OCI-LY1 (cell line): ENCODE measurements around the gene GNG8.

ENCODE experiments used
- H2AFZ ChIP-seq: fragments of 200-600 bp; sonication (generic), shearing (Covaris generic); 2 replicates; pipeline ENCODE4 v1.6.0; 2014; ENCODE audit warnings: antibody characterized with exemption, mild to moderate bottlenecking, low read length
- H3F3A ChIP-seq: fragments of 200-600 bp; sonication (generic), shearing (Covaris generic); 2 replicates; pipeline ENCODE4 v1.6.0; 2014; ENCODE audit warnings: mild to moderate bottlenecking, antibody characterized with exemption, low read length, moderate library complexity; ENCODE audit not compliant: insufficient read depth
- H3K27ac ChIP-seq: fragments of 200-600 bp; sonication (generic); 2 replicates; pipeline ENCODE4 v1.5.1; 2014; ENCODE audit warnings: low read length, mixed run types, mild to moderate bottlenecking, low read depth; ENCODE audit not compliant: poor library complexity, severe bottlenecking
- H3K27me3 ChIP-seq: fragments of 200-600 bp; sonication (generic); 2 replicates; pipeline ENCODE4 v1.6.0; 2014; ENCODE audit warnings: antibody characterized with exemption, mild to moderate bottlenecking, low read length, moderate library complexity; ENCODE audit not compliant: insufficient read depth
- H3K36me3 ChIP-seq: fragments of 200-600 bp; sonication (generic); 2 replicates; pipeline ENCODE4 v1.6.1; 2014; ENCODE audit warnings: mild to moderate bottlenecking, antibody characterized with exemption, low read length, moderate library complexity, mixed read lengths; ENCODE audit not compliant: insufficient read depth
- H3K4me1 ChIP-seq: fragments of 200-600 bp; sonication (generic); 2 replicates; pipeline ENCODE4 v1.5.1; 2014; ENCODE audit warnings: mild to moderate bottlenecking, low read length, moderate library complexity; ENCODE audit not compliant: insufficient read depth, severe bottlenecking
- H3K4me2 ChIP-seq: fragments of 200-600 bp; sonication (generic), shearing (Covaris generic); 2 replicates; pipeline ENCODE4 v1.6.1; 2014; ENCODE audit warnings: low read length
- H3K4me3 ChIP-seq: fragments of 200-600 bp; sonication (generic); 2 replicates; pipeline ENCODE4 v1.5.1; 2014; ENCODE audit warnings: low read length, low read depth, mild to moderate bottlenecking, mixed read lengths; ENCODE audit not compliant: poor library complexity, severe bottlenecking
- H3K79me2 ChIP-seq: fragments of 200-600 bp; shearing (Covaris generic); 2 replicates; pipeline ENCODE4 v1.6.1; 2016; ENCODE audit warnings: mixed run types, low read length, mixed read lengths; ENCODE audit not compliant: insufficient read depth
- H3K9ac ChIP-seq: fragments of 200-600 bp; sonication (generic), shearing (Covaris generic); 2 replicates; pipeline ENCODE4 v1.6.1; 2014; ENCODE audit warnings: mild to moderate bottlenecking, low read length, mixed read lengths
- H3K9me2 ChIP-seq: fragments of 200-600 bp; sonication (generic), shearing (Covaris generic); 2 replicates; pipeline ENCODE4 v1.6.1; 2014; ENCODE audit warnings: low read depth, mild to moderate bottlenecking, low read length, mixed read lengths
- H3K9me3 ChIP-seq: fragments of 200-600 bp; shearing (Covaris generic); 2 replicates; pipeline ENCODE4 v1.6.1; 2014; ENCODE audit warnings: low read length, mixed read lengths
- H4K20me1 ChIP-seq: fragments of 200-600 bp; sonication (generic), shearing (Covaris generic); 2 replicates; pipeline ENCODE4 v1.6.0; 2016; ENCODE audit warnings: mild to moderate bottlenecking, low read length; ENCODE audit not compliant: insufficient read depth
- EZH2 ChIP-seq: fragments of 200-600 bp; sonication (generic), shearing (Covaris generic); IDR thresholded peaks from 2 replicates; pipeline ENCODE4 v1.8.0; 2017; ENCODE audit warnings: borderline replicate concordance, mixed run types, mild to moderate bottlenecking, antibody characterized with exemption, low read length, moderate library complexity, mixed read lengths
- TF ChIP-seq, protein P1 (sequence below): fragments of 200-600 bp; sonication (generic), shearing (Covaris generic); IDR thresholded peaks from 2 replicates; pipeline ENCODE4 v1.5.1; 2017; ENCODE audit warnings: mild to moderate bottlenecking, antibody characterized with exemption, low read length, moderate library complexity, mixed read lengths

Gene GNG8

DNA sequence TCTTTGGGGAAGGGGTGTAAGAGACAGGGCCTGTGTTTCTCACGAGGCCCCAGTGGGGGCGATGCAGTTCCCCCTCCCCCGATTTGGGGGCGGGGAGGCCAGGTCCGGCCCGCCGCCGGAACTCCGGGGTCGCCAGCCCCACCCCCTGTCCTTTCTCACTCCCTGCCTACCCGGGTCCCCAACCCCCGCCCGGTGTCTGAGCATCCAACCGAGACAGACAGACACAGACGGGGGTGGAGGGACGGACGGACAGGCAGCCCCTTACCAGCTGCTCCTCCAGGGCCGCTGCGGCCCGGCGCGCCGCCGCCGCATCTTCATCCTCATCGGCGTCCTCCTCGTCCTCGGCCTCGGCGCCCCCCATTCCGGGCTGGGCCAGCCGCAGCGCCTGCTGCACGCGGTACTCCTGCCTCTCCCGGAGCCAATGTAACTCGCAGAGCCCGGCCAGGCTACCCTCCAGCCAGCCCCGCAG lies 24.6 kb upstream of the GNG8 start:
- peak overlapping the region; percentile 32; the same call in 1 of the 2 replicates for H3K9ac ChIP-seq
- no peaks in the 10 kb centered on the region for H3K79me2 ChIP-seq
- peak overlapping the region; percentile 60 for H3K4me3 ChIP-seq
- peak overlapping the region; percentile 69 for H3K4me2 ChIP-seq
- H3K9me3 ChIP-seq: no peaks in the 10 kb centered on the region
- H3K4me1 ChIP-seq: peaks cover 23% of the 10 kb centered on the region
- H3K27ac ChIP-seq: no peak overlapping the region
- H3K9me2 ChIP-seq: no peaks in the 10 kb centered on the region
- H3K36me3 ChIP-seq: no peaks in the 10 kb centered on the region
- no peaks in the 10 kb centered on the region; the same call in 1 of the 2 replicates for H3K27me3 ChIP-seq
- TF ChIP-seq, protein P1, sequence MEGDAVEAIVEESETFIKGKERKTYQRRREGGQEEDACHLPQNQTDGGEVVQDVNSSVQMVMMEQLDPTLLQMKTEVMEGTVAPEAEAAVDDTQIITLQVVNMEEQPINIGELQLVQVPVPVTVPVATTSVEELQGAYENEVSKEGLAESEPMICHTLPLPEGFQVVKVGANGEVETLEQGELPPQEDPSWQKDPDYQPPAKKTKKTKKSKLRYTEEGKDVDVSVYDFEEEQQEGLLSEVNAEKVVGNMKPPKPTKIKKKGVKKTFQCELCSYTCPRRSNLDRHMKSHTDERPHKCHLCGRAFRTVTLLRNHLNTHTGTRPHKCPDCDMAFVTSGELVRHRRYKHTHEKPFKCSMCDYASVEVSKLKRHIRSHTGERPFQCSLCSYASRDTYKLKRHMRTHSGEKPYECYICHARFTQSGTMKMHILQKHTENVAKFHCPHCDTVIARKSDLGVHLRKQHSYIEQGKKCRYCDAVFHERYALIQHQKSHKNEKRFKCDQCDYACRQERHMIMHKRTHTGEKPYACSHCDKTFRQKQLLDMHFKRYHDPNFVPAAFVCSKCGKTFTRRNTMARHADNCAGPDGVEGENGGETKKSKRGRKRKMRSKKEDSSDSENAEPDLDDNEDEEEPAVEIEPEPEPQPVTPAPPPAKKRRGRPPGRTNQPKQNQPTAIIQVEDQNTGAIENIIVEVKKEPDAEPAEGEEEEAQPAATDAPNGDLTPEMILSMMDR: peak; percentile 17; the same call in 1 of the 2 replicates
- no peak for TF ChIP-seq EZH2
- no peaks in the 10 kb centered on the region for H4K20me1 ChIP-seq
- no peak overlapping the region for H2AFZ ChIP-seq
- H3F3A ChIP-seq: no peaks in the 10 kb centered on the region

GRCh38 chr19:46660008-46660517 lies 24.1 kb upstream of the GNG8 start:
- Histone ChIP-seq H3K9me3 (no peaks in the 10 kb centered on the region), H2AFZ (no peak overlapping the region), H3K4me2 (peak overlapping the region; percentile 69)

DNA sequence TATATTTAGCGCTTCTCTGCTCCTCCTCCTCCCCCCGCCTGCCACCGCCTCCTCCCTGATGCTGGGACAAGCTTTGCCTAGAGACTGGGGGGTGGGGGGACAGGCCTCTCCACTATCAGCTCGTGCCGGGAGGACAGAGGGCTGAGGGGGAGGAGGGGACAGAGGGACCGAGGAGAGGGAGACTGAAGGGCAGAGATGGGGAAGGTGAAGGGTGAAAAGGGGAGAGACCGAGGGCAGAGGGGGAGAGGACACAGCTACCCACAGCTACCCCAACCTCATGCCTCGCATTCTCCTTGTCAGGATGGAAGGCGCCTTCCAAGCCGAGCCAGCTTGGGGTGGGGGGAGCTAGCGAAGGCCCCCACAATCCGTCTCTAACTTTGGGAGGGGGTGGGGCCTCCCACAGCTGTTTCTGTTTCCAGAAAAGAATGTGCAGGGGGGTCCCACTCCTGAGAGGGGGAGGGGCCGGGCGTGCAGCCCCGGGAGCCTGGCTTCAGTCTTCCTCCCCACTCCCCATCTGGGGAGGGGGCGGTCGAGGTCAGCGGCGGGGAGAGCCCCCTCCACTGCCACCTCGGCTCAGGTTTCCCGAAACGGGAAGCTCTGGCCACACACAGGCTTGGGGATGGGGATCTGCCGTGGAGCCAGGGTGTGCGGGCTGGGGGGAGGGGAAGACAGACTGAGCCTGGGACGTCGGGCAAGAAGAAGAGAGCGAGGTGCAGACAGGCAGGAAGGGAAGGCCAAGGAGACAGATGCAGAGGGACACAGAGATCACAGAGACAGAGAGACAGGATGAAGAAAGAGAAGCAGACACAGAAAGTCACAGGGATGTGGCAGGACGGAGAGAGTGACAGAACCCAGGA lies 23.4 kb upstream of the GNG8 start:
- Histone ChIP-seq H3K9ac (no peak overlapping the region; the same call in 1 of the 2 replicates), H3K79me2 (no peaks in the 10 kb centered on the region), H3K27me3 (no peaks in the 10 kb centered on the region; the same call in 1 of the 2 replicates), H2AFZ (no peak overlapping the region), H3K4me1 (peaks cover 35% of the 10 kb centered on the region), H3K4me2 (peak overlapping the region; percentile 69; the same call in 1 of the 2 replicates), H3K36me3 (no peaks in the 10 kb centered on the region), H3K9me2 (no peaks in the 10 kb centered on the region), H3F3A (no peaks in the 10 kb centered on the region), H4K20me1 (no peaks in the 10 kb centered on the region), H3K9me3 (no peaks in the 10 kb centered on the region), H3K4me3 (no peak overlapping the region), H3K27ac (no peak overlapping the region)
- no peak for TF ChIP-seq EZH2
- TF ChIP-seq, protein P1: no peak

More at GRCh38 chr19:46660008-46660517, 24.1 kb upstream of the GNG8 start:
- Histone ChIP-seq H3K4me3 (peak overlapping the region; percentile 60), H3K9me2 (no peaks in the 10 kb centered on the region), H3K9ac (no peak overlapping the region; the same call in 1 of the 2 replicates), H3K79me2 (no peaks in the 10 kb centered on the region), H3K27ac (no peak overlapping the region), H3K36me3 (no peaks in the 10 kb centered on the region), H3F3A (no peaks in the 10 kb centered on the region), H3K4me1 (peaks cover 28% of the 10 kb centered on the region), H4K20me1 (no peaks in the 10 kb centered on the region), H3K27me3 (no peaks in the 10 kb centered on the region; the same call in 1 of the 2 replicates)
- no peak for TF ChIP-seq EZH2
- TF ChIP-seq, protein P1: no peak
